Prostate gland (tissue), 2 donors: ENCODE measurements around the gene CCDC71L. TPM values are rescaled to one million over a fixed set of nuclear protein-coding genes. Genes with fewer than 3 reads are reported as not detected.
"Not testable (repeated sequence)": the region's sequence is repeated elsewhere in the genome, so short reads cannot be mapped to it uniquely, and the experiment has no call there.

Experiments used
- DNase-seq: peaks from one replicate; pipeline ENCODE4 v3.0.0-alpha.2; 2019; ENCODE audit warnings: low spot score
- H3K27ac ChIP-seq, 2 donors: fragments of 200-600 bp; sonication (generic); 2 replicates each; pipeline ENCODE4 v1.5.1; 2017 to 2019
- H3K27me3 ChIP-seq: fragments of 200-600 bp; sonication (generic); replicated peaks from 2 replicates; pipeline ENCODE4 v1.5.1; 2019; ENCODE audit not compliant: insufficient read depth
- H3K36me3 ChIP-seq, 2 donors: fragments of 200-600 bp; sonication (generic); 1 replicate in 1 of 2; 2 replicates in 1 of 2; pipeline versions ENCODE4 v1.5.1 to v1.8.1; 2017 to 2019
- H3K4me1 ChIP-seq: fragments of 200-600 bp; sonication (generic); replicated peaks from 2 replicates; pipeline ENCODE4 v1.5.1; 2019
- H3K4me3 ChIP-seq, 2 donors: fragments of 200-600 bp; sonication (generic); 2 replicates each; pipeline ENCODE4 v1.5.1; 2017 to 2019
- H3K9me3 ChIP-seq: fragments of 200-600 bp; sonication (generic); 2 replicates; pipeline ENCODE4 v1.5.1; 2017
- CTCF ChIP-seq, 4 experiments: fragments of 200-600 bp in 2 of 4; fragments of 450-650 bp in 2 of 4; sonication (generic) in 2 of 4; IDR thresholded peaks; 1 replicate in 3 of 4; 2 replicates in 1 of 4; pipeline ENCODE4 v1.5.1; 2016 to 2019; ENCODE audit warnings: antibody characterized with exemption in 4 of 4, mild to moderate bottlenecking in 2 of 4, moderate library complexity in 2 of 4
- POLR2A ChIP-seq: fragments of 450-650 bp; IDR thresholded peaks from one replicate; pipeline ENCODE4 v1.6.1; 2016; ENCODE audit warnings: antibody characterized with exemption, mild to moderate bottlenecking
- POLR2AphosphoS5 ChIP-seq: sonication (generic); formaldehyde crosslinking; IDR thresholded peaks from one replicate; pipeline ENCODE4 v1.6.1; 2017; ENCODE audit warnings: antibody characterized with exemption
- WGBS: methylation state at CpG from one replicate; pipeline ENCODE4 v1.1.5; 2018; 5-methylcytosine and 5-hydroxymethylcytosine counted together
- intact Hi-C: fragments of 100-400 bp; cut with DNase I; formaldehyde crosslinking; loops from one replicate; pipeline ENCODE4 v1.14.2; 2022
- total RNA-seq, 2 donors: library from RNA; depleted of rRNA; stranded (reverse); fragments of >200 nt; gene quantifications; one replicate each; pipeline ENCODE4 v1.1.0, GENCODE V29; 2016

Gene CCDC71L
- 10 to 100 TPM; 10.1 to 24.2 TPM for total RNA-seq

GRCh38 chr7:106660862-106661720, at the start of gene CCDC71L:
Gene CCDC71L (minus strand): TSS chr7:106661158. CDS start chr7:106660896, 262 bp downstream.
- Histone ChIP-seq H3K27me3 (no peaks in the 10 kb centered on the region), H3K4me1 (no peaks in the 10 kb centered on the region), H3K27ac (peak within 1 kb of the TSS; percentile 94), H3K9me3 (no peaks in the 10 kb centered on the region), H3K36me3 (no peaks in the 10 kb centered on the region), H3K4me3 (peak within 1 kb of the TSS; percentile 85 to 88)
- 6% methylated on average over 33 of the region's 51 CpGs for WGBS
- intact Hi-C loops, result loop anchor here (2.0 to 5.0 kb wide), 4 partner anchors 119 to 486 kb away; partner anchors contain the start of gene NAMPT
- no peak for TF ChIP-seq CTCF (IDR thresholded peaks at IDR 0.05)
- TF ChIP-seq POLR2A, result peak; percentile 67
- TF ChIP-seq POLR2AphosphoS5, result peak; percentile 91
- DNase-seq, result peak; percentile 91

- H3K36me3 ChIP-seq, H3K4me3 ChIP-seq, H3K4me1 ChIP-seq, H3K27ac ChIP-seq, H3K27me3 ChIP-seq, H3K9me3 ChIP-seq, DNase-seq, intact Hi-C loops: not testable (repeated sequence)
- 87% methylated on average over 7 of the region's 7 CpGs for WGBS
Observed at GRCh38 chr7:106709604-106710003, 48.6 kb upstream of the CCDC71L start.

GRCh38 chr7:106704000-106704840, 43.3 kb upstream of the CCDC71L start:
- no peaks in the 10 kb centered on the region for H3K4me1 ChIP-seq
- no peak for DNase-seq
- H3K36me3 ChIP-seq, result no peaks in the 10 kb centered on the region
- no peak overlapping the region for H3K27ac ChIP-seq
- no peaks in the 10 kb centered on the region for H3K9me3 ChIP-seq
- intact Hi-C loops, result no loop called here
- TF ChIP-seq POLR2A (no peak), CTCF (IDR thresholded peaks at IDR 0.05) (no peak), POLR2AphosphoS5 (no peak)
- no peaks in the 10 kb centered on the region for H3K27me3 ChIP-seq
- no peak overlapping the region for H3K4me3 ChIP-seq
- 60% methylated on average over 3 of the region's 3 CpGs for WGBS

DNA sequence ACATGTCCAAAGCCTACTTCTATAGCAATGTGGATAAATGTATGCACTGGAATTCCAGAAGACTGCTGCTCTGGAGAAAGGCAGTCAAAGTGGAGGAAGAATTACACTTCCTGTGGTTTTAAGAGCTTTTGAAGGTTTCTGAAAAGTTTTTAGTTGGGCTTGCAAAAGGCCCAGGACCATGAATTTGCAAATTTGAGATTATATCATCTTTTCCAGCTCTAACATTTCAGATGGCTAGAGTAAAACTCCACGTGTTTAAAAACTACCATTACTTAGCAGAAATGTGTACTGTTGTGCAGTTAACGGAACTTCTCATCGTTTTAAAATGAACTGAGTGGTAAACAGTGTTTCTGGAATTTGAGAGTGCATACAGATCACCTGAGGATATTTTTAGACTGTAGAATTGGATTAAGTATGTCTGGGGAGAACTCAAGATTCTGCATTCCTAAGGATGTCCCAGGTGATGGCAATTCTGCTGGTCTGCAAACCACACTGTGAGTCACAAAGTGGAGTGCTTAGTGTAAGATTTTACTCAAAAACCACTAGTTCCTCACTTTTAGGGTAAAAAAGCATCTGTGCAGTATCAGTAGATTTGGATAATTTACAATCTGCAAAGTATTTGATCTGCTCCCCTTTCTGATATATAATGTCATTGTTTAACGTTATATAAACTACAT, 32.9 kb upstream of the CCDC71L start:
- 78% methylated on average over 4 of the region's 4 CpGs for WGBS
- intact Hi-C loops, result no loop called here
- H3K9me3 ChIP-seq, result no peaks in the 10 kb centered on the region

More for the DNA sequence above, 32.9 kb upstream of the CCDC71L start:
- H3K27me3 ChIP-seq, result no peaks in the 10 kb centered on the region
- TF ChIP-seq CTCF (IDR thresholded peaks at IDR 0.05), result no peak
- H3K4me3 ChIP-seq, result no peak overlapping the region
- DNase-seq, result no peak
- H3K27ac ChIP-seq, result no peak overlapping the region
- H3K4me1 ChIP-seq, result no peaks in the 10 kb centered on the region
- no peaks in the 10 kb centered on the region for H3K36me3 ChIP-seq
